GM12874 (cell line): ENCODE measurements around the gene SMARCD3.

Experiments used
- TF ChIP-seq, protein P1 (sequence below): IDR thresholded peaks from 2 replicates; pipeline ENCODE4 v1.5.1; 2011; ENCODE audit warnings: low read depth, mild to moderate bottlenecking, control low read depth, low read length, moderate library complexity; ENCODE audit not compliant: insufficient read depth

Gene SMARCD3

DNA sequence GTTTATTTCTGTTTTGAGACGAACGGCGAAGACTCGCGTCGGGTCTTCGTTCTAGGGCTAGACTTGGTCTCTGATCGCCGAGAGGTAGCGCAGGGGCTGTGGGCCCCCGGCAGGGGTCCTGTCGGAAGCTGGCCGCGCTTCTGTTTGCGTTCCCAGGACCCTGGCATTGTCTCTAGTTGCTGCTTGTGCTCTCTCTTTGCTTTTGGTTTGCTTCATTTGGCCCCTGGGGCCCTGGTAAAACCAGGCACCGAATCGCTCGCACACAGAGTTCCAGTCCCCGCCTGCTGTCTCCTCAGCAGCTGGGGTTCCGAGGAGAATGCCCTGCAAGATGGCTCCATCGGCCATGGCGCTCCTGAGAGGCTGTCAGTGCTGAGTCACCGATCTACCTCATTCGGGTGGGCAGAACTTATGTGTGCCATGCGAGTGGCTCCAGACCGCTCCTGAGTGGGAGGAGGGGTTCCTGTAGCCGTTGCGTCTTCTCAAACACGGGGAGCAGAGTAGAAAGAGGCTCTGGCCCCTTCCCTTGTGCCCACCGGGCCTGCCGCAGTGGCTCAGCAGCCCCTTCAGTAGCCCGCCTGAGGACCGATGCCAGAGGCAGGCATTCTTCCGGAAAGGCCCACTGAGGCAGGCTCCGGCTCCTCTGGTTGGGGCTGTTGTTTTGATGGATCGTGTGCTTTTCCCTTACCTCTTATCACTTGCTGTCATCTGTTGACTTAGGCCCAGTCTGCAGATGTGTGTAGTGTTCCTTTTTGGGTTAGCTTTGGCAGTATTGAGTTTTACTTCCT is 15.4 kb downstream of the SMARCD3 start:
- TF ChIP-seq, protein P1, sequence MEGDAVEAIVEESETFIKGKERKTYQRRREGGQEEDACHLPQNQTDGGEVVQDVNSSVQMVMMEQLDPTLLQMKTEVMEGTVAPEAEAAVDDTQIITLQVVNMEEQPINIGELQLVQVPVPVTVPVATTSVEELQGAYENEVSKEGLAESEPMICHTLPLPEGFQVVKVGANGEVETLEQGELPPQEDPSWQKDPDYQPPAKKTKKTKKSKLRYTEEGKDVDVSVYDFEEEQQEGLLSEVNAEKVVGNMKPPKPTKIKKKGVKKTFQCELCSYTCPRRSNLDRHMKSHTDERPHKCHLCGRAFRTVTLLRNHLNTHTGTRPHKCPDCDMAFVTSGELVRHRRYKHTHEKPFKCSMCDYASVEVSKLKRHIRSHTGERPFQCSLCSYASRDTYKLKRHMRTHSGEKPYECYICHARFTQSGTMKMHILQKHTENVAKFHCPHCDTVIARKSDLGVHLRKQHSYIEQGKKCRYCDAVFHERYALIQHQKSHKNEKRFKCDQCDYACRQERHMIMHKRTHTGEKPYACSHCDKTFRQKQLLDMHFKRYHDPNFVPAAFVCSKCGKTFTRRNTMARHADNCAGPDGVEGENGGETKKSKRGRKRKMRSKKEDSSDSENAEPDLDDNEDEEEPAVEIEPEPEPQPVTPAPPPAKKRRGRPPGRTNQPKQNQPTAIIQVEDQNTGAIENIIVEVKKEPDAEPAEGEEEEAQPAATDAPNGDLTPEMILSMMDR: no peak

DNA sequence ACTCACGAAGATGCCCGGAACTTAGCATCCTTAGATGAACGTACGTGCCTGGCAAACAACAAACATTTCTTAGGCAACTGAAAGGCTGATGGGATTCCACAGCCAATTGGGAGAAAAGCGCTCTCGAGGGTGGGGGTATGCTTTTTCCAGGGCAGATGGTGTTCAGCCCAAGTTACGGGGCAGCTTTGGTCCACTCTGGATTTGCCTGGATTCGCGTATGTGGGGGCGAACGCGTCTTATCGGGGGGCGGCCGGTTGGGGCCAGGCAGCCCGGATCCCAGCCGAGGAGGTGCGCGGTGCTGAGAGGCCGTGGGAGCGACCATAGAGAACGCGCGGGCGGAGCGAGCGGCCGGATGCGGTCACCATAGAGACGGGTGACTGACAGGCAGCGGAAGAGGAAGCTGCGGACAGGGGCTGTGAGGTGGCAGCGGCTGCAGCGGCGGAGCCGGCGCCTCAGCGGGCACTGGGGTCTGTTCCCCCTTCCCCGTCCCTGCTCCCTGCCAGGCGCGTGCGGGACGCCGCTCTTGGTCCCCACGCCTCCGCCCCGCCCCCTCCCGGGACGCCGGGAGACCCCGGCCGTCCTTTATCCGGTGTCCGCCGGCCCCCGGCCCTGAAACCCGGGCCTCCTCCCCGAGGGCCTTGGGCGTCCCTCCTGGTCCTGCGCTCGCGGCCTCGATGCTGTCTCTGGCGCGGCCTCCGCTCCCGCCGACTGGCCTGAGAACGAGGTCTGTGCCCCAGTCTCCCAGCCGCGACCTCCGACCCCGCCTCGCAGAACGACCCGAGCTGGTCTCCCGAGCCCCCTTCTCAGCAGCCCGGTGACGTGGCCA is 16.2 kb downstream of the SMARCD3 start, which contains the start of gene CHPF2:
CHPF2 (plus strand) TSS at position 393 of the 826 bp plus-strand sequence. CDS start 1,529 bp downstream, outside the sequence.
- TF ChIP-seq, protein P1: no peak

DNA sequence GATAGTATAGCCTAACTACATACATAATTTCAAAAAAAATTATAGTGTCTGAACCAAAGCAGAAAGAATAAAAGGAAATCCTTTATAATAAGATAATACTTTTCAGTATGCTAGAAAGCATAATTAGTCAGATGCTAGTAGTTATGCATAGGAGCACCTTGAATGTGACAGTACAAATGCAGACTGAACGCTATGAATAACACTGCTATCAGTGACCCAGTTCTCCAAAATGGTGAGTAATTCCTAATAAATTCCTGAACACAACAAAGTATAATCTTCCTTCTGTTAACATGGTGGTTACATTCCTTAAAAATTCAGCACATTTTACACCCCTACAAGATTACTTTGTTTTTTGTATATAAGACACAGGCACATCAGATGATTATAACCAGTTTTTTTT is 17.4 kb downstream of the SMARCD3 start:
- TF ChIP-seq, protein P1: no peak

DNA sequence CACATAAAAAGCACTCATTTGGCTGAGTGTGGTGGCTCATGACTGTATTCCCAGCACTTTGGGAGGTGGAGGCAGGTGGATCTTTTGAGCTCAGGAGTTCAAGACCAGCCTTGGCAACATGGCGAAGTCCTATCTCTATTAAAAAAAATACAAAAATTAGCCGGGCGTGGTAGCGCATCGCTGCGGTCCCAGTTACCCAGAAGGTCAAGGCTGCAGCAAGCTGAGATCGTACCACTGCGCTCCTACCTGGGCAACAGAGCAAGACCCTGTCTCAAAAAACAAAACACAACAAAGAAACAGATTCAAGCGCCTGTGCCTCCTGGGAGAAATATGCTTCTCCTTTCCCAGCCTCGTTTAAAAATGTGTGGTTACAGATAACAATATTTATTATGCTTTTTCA is 19.2 kb downstream of the SMARCD3 start:
- TF ChIP-seq, protein P1: no peak

DNA sequence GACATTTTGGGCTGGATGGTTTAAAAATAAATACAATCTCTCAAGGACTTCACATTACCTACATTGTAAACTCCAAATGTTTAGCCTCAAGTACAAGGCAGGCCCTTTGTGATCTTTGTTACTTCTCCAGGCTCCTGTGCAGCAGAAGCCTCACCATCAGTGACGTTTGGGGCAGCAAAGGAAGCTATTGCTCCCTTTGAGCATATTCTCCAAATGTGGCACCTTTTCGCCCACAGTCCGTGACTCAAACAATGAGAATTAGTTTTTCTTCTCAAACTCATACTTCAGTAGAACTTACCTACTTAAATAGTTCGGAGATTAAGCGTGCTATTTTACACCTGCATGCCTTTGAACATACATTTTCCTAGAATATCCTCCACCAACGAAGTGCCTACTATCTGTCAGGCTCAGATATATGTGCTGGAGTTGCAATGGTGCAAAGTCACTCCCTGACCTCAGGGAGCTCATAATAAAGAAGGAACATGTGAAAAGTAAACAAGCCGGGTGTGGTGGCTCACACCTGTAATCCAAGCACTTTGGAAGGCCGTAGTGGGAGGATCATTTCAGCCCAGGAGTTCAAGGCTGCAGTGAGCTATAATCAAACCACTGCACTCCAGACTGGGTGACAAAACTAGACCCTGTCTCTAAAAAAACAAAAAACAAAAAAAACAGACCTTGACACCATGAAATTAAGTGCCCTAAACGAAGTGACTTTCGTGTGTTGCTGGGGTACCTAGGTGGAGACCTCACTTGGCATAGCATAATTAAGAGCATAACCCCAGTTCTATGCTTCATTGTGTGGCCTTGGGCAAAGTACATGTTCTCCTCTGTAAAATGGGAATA is 20.2 kb downstream of the SMARCD3 start:
- TF ChIP-seq, protein P1: no peak

DNA sequence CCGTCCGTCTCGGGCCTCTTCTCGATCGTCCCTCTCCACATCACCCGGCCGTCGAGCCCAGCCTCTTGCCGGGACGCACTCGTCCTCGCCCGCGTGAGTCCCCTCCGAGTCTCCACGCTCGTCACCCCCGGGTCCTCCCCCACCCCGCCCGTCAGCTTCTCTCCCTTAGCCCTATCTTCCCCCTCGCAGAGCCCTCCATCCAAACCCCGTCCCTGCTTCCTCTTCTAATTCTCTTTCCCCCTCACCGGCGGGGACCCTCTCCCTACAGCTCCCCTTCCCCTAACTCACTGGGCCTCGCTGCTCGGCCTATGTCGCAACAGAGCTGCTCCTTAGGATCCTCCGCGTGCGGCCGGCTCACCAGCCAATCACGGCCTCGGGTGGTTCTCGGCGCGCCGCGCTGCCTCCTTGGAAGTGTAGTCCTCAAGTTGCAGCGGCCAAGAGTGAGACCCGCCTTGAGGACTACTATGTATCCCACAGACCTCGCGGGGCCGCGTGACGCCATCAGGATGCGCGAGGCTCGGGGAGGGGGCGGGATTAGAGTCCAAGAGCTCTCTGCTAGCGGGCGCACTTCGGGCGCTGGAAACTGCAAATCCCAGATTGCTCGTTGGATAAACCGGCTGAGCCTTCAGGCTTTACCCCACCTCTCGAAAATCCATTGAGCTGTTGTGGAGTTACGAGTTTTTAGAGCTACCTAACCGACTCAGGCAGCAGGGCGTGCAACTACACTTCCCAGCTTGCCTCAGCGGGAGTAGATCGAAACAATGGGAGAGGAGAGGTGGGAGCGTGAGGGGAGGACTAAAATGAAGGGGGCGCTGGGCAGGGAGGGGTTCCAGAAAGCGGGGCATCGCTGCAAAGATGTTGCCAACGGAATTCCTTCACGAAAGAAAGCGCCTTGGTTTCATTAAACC is 21.4 kb downstream of the SMARCD3 start, which contains the start of gene ABCF2:
ABCF2 (minus strand) TSS at position 331 of the 908 bp plus-strand sequence. CDS start 747 bp downstream, outside the sequence.
- TF ChIP-seq, protein P1: no peak
